ENCODE measurements around the gene EEF1AKMT3.

The EEF1AKMT3 gene

DNA sequence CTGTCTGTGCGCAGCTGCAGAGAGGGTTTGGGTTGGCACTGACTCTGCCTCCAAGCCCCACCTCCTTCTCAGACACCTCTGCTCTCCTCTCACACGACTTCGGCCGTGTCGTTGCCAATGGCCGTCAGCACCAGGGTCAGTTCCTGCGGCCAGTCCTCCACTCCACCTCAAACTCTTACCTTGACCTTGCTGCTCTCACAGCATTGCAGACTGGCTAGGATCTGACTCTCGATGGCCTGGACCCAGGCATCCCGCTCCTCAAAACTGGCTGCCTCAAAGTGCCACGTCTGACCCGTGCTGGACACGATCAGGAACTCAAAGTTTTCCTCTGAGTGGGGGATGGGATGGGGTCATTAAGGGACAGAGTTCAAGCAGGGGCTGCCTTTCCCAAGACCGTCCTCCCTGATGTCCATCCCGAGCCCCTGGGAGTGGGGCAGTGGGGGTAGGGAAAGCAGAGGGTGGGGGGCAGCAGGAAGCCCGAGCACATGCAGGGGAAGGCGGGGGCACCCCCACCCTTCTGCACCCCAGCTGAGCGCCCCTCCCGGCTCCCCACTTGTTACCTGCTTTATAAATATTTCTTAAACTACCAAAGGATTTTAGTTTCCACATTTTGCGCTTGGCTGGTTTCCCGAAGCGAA is 44.5 kb upstream of the EEF1AKMT3 start:
- H3K9me3 ChIP-seq (ENCODE audit: control insufficient read depth in 2 of 2, low read length in 2 of 2): no peaks in the 10 kb centered on the region
- H3K27ac ChIP-seq (ENCODE audit: low read depth in 2 of 2, low read length in 2 of 2): no peak overlapping the region
- peaks cover 10 to 15% of the 10 kb centered on the region in 2 donors for H3K27me3 ChIP-seq (ENCODE audit: control insufficient read depth in 2 of 2, insufficient read depth in 2 of 2, low read length in 2 of 2)
- H3K36me3 ChIP-seq (ENCODE audit: control insufficient read depth in 2 of 2, insufficient read depth in 2 of 2, low read length in 2 of 2): peaks cover 0 to 9% of the 10 kb centered on the region in 2 donors
- H3K9ac ChIP-seq (ENCODE audit: low read depth in 1 of 2, low read length in 2 of 2): no peak overlapping the region
- H3K4me1 ChIP-seq (ENCODE audit: control insufficient read depth in 2 of 2, insufficient read depth in 2 of 2, low read length in 2 of 2): peaks cover 0 to 6% of the 10 kb centered on the region in 2 donors
- H3K4me3 ChIP-seq (ENCODE audit: low read length in 2 of 2): no peak overlapping the region

DNA sequence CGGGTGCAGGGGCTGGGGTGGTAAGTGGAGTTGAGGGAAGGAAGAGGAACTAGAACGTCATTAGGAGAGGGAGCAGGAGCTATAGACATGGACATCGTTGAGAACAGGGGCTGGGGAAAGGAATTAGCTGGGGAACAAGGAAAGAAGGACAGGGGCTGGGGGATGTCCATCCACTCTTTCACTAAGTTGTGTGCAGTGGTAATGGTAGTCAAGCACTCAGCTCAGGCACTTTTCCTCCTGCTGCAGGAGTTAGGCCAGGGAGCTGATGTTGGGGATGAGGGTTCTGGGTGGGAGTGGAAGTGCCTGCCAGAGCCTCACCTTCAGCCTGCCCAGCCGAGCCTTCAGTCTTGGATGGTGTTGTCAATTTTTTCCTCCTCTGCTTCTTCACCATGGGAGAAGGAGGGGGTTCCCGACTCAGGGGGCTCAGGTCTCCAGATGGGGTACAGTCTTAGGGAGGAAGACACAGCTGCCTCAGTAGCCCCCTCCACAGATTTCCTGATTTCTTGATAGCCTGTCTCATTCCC is 43.0 kb upstream of the EEF1AKMT3 start:
- Histone ChIP-seq H3K27ac (ENCODE audit: low read depth in 2 of 2, low read length in 2 of 2) (no peak overlapping the region), H3K36me3 (ENCODE audit: control insufficient read depth in 2 of 2, insufficient read depth in 2 of 2, low read length in 2 of 2) (peaks cover 0 to 9% of the 10 kb centered on the region in 2 donors), H3K27me3 (ENCODE audit: control insufficient read depth in 2 of 2, insufficient read depth in 2 of 2, low read length in 2 of 2) (peaks cover 14 to 23% of the 10 kb centered on the region in 2 donors), H3K9me3 (ENCODE audit: control insufficient read depth in 2 of 2, low read length in 2 of 2) (no peaks in the 10 kb centered on the region), H3K4me1 (ENCODE audit: control insufficient read depth in 2 of 2, insufficient read depth in 2 of 2, low read length in 2 of 2) (peaks cover 0 to 6% of the 10 kb centered on the region in 2 donors), H3K4me3 (ENCODE audit: low read length in 2 of 2) (no peak overlapping the region), H3K9ac (ENCODE audit: low read depth in 1 of 2, low read length in 2 of 2) (no peak overlapping the region)

DNA sequence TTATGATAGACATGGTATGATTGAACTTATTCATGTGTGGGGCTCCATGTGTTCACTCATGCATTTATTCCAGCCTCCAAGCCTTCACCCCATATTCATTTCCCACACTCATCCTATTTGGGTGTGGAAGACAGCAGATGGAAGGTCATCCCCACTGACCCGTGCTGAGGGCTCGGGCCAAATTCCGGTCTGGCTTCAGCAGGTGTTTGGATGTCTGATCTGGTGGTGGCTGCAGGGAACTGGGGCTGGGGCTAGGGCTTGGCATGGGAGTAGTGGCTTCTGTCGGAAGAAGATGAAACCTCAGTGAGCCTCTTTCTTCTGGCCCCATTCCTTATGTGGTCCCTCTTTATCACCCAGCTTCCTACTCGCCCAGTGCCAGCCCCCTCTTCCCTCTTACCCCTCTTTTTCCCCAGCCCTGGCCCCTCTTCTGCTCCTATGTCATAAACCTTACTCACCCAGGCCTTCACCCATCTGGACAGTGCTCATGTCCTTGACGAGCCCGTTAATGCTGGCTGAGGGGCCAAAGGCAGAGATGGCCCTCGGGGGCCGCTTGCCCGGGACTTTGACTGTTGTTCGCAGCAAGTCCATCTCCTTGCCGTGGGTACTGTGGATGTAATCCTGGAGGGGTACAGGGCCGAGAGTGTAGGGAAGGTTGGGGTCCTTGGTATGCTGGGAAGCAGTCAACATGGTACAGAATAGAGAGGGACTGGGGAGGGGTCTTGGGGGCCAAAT is 41.9 kb upstream of the EEF1AKMT3 start:
- Histone ChIP-seq H3K9me3 (ENCODE audit: control insufficient read depth in 2 of 2, low read length in 2 of 2) (no peaks in the 10 kb centered on the region), H3K4me3 (ENCODE audit: low read length in 2 of 2) (no peak overlapping the region), H3K36me3 (ENCODE audit: control insufficient read depth in 2 of 2, insufficient read depth in 2 of 2, low read length in 2 of 2) (peaks cover 0 to 9% of the 10 kb centered on the region in 2 donors), H3K9ac (ENCODE audit: low read depth in 1 of 2, low read length in 2 of 2) (no peak overlapping the region), H3K27me3 (ENCODE audit: control insufficient read depth in 2 of 2, insufficient read depth in 2 of 2, low read length in 2 of 2) (peaks cover 23 to 32% of the 10 kb centered on the region in 2 donors), H3K27ac (ENCODE audit: low read depth in 2 of 2, low read length in 2 of 2) (no peak overlapping the region), H3K4me1 (ENCODE audit: control insufficient read depth in 2 of 2, insufficient read depth in 2 of 2, low read length in 2 of 2) (peaks cover 0 to 6% of the 10 kb centered on the region in 2 donors)

DNA sequence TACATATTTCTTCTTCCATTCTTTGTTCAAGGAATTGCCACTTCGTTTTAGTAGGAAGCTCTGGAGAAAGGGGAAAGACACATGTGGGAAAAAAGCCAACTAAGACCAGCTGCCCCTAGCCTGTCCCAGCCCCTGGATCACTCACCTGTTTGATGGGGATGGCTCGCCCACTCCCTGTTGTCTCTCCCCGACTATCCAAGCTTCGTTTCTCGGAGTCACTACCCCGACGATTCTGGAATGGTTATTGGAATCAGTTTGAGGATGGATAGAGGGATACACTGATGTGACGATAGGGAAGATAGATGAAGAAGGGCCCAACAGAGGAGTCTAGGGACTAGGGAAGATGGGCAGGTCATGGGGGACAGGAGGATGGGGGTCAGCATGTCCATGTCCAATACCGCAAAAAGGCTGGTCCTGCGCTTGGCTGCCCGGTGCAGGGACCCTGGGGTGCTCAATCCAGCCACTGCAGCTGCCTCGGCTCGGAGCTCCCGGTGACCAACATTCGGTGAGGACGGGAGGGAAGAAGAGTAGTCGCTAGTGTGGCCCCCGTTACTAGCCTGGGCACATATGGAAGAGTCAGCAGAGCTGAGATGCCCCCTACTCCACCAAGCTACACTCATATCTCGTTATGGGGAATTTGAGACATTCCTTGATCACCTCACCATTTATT is 40.9 kb upstream of the EEF1AKMT3 start:
- Histone ChIP-seq H3K9ac (ENCODE audit: low read depth in 1 of 2, low read length in 2 of 2) (no peak overlapping the region), H3K36me3 (ENCODE audit: control insufficient read depth in 2 of 2, insufficient read depth in 2 of 2, low read length in 2 of 2) (peaks cover 0 to 9% of the 10 kb centered on the region in 2 donors), H3K27ac (ENCODE audit: low read depth in 2 of 2, low read length in 2 of 2) (no peak overlapping the region), H3K9me3 (ENCODE audit: control insufficient read depth in 2 of 2, low read length in 2 of 2) (no peaks in the 10 kb centered on the region), H3K27me3 (ENCODE audit: control insufficient read depth in 2 of 2, insufficient read depth in 2 of 2, low read length in 2 of 2) (peaks cover 30 to 42% of the 10 kb centered on the region in 2 donors), H3K4me1 (ENCODE audit: control insufficient read depth in 2 of 2, insufficient read depth in 2 of 2, low read length in 2 of 2) (peaks cover 3 to 4% of the 10 kb centered on the region in 2 donors), H3K4me3 (ENCODE audit: low read length in 2 of 2) (no peak overlapping the region)

DNA sequence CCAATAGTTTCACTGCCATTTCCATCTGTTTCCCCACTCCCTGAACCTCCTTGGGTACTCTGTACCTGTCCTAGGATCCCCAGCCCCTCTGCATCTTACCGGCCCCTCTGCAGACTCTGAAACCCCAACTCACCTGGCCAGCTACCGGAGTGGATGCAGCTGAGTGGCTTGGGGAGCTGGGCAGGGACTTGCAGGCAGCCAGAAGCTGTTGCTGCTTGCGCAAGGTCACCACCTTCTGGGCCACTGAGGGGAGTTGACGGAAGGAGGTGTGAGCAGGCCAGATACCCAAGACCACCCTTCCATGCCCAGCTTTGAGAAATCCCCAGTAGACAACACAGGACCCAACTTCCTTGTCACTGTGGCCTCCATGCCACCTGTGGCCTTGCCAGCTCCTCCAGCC is 40.1 kb upstream of the EEF1AKMT3 start:
- peaks cover 36 to 43% of the 10 kb centered on the region in 2 donors for H3K27me3 ChIP-seq (ENCODE audit: control insufficient read depth in 2 of 2, insufficient read depth in 2 of 2, low read length in 2 of 2)

DNA sequence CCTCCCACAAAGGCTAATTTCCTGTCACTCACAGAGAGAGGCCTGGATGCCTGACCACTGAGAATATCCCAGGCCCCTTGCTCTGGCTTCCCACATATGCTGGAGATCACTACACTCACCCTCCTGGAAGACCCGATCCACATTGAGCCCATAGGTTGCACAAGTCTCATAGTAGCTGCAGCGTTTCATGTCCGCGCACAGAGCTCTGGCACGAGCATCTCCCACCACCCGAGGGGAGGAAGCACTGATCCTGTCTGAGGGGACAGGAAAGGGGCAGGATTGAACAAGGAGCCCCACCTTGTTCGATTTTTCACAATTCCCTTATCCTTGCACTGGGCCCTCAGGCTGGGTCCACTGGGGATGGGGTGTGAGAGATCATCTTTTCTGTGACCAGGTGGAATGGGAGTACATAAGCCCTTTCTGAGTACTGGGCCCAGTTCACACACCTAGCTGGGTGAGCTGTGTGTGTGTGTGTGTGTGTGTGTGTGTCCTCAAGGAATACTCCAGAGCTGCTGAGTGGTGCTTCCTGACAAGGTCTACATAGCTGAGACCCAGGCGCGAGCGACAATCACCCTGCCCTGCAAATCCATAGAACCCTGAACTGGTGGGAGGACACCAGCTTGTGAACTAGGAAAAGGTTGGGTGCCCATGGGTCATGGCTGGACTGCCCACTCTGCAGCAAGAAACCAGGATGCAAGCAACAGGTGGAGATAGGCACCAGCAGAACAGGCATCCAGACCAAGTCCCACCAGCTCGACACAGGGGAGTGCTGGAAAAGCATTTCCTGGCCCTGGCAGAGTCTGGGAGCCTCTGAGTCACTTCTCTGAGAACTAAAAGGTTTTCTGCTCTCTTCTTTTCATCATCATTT is 39.5 kb upstream of the EEF1AKMT3 start:
- Histone ChIP-seq H3K27ac (ENCODE audit: low read depth in 2 of 2, low read length in 2 of 2) (no peak overlapping the region), H3K36me3 (ENCODE audit: control insufficient read depth in 2 of 2, insufficient read depth in 2 of 2, low read length in 2 of 2) (peaks cover 0 to 9% of the 10 kb centered on the region in 2 donors), H3K27me3 (ENCODE audit: control insufficient read depth in 2 of 2, insufficient read depth in 2 of 2, low read length in 2 of 2) (peaks cover 31 to 39% of the 10 kb centered on the region in 2 donors), H3K4me1 (ENCODE audit: control insufficient read depth in 2 of 2, insufficient read depth in 2 of 2, low read length in 2 of 2) (peaks cover 0 to 4% of the 10 kb centered on the region in 2 donors), H3K9me3 (ENCODE audit: control insufficient read depth in 2 of 2, low read length in 2 of 2) (no peaks in the 10 kb centered on the region), H3K4me3 (ENCODE audit: low read length in 2 of 2) (no peak overlapping the region), H3K9ac (ENCODE audit: low read depth in 1 of 2, low read length in 2 of 2) (no peak overlapping the region)

More for the DNA sequence above, 40.1 kb upstream of the EEF1AKMT3 start:
- Histone ChIP-seq H3K27ac (ENCODE audit: low read depth in 2 of 2, low read length in 2 of 2) (no peak overlapping the region), H3K4me1 (ENCODE audit: control insufficient read depth in 2 of 2, insufficient read depth in 2 of 2, low read length in 2 of 2) (peaks cover 0 to 3% of the 10 kb centered on the region in 2 donors), H3K9me3 (ENCODE audit: control insufficient read depth in 2 of 2, low read length in 2 of 2) (no peaks in the 10 kb centered on the region), H3K4me3 (ENCODE audit: low read length in 2 of 2) (no peak overlapping the region), H3K9ac (ENCODE audit: low read depth in 1 of 2, low read length in 2 of 2) (no peak overlapping the region), H3K36me3 (ENCODE audit: control insufficient read depth in 2 of 2, insufficient read depth in 2 of 2, low read length in 2 of 2) (peaks cover 0 to 9% of the 10 kb centered on the region in 2 donors)

DNA sequence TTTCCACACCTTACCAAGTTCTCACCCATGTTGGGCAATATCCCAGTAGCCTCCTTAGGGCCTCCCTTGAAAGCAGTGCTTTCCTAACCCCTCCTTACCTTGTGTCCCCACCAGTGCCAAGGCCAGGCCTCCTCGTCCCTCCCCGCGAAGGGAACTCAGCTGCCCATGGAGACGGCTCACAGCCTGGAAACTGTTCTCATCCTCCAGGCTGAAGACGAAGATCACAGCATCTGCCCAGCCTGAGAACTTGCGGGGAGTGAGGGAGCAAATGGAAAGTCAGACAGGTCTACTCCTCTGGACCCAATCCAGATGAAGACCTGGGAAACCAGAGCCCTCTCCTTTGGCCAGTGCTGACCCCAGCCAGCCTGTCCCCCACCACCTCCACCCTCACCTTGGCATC is 38.5 kb upstream of the EEF1AKMT3 start:
- Histone ChIP-seq H3K9me3 (ENCODE audit: control insufficient read depth in 2 of 2, low read length in 2 of 2) (no peaks in the 10 kb centered on the region), H3K27me3 (ENCODE audit: control insufficient read depth in 2 of 2, insufficient read depth in 2 of 2, low read length in 2 of 2) (peaks cover 31 to 41% of the 10 kb centered on the region in 2 donors), H3K9ac (ENCODE audit: low read depth in 1 of 2, low read length in 2 of 2) (no peak overlapping the region), H3K27ac (ENCODE audit: low read depth in 2 of 2, low read length in 2 of 2) (no peak overlapping the region), H3K36me3 (ENCODE audit: control insufficient read depth in 2 of 2, insufficient read depth in 2 of 2, low read length in 2 of 2) (peaks cover 0 to 9% of the 10 kb centered on the region in 2 donors), H3K4me3 (ENCODE audit: low read length in 2 of 2) (no peak overlapping the region), H3K4me1 (ENCODE audit: control insufficient read depth in 2 of 2, insufficient read depth in 2 of 2, low read length in 2 of 2) (peaks cover 0 to 4% of the 10 kb centered on the region in 2 donors)

DNA sequence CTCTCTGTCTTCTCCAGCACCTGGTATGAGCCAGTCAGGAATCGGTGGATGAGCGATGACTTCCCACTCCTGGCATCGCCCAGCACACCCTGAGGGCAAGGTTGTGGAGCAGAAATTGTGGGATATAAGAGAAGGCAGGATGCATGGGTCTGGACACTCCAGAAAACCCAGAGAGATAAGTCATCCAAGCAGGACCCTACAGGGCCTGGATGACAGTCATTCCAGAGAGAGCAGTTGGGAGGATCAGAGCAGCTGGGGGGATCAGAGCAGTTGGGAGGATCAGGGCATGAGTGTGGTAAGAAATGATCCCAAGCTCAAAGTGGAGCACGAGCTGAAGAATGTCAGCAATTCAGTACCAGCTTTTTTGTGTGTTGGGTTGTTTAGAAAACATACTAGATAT is 37.8 kb upstream of the EEF1AKMT3 start:
- Histone ChIP-seq H3K27me3 (ENCODE audit: control insufficient read depth in 2 of 2, insufficient read depth in 2 of 2, low read length in 2 of 2) (peaks cover 38 to 45% of the 10 kb centered on the region in 2 donors), H3K4me1 (ENCODE audit: control insufficient read depth in 2 of 2, insufficient read depth in 2 of 2, low read length in 2 of 2) (peaks cover 0 to 4% of the 10 kb centered on the region in 2 donors), H3K27ac (ENCODE audit: low read depth in 2 of 2, low read length in 2 of 2) (no peak overlapping the region), H3K36me3 (ENCODE audit: control insufficient read depth in 2 of 2, insufficient read depth in 2 of 2, low read length in 2 of 2) (peaks cover 0 to 9% of the 10 kb centered on the region in 2 donors), H3K9ac (ENCODE audit: low read depth in 1 of 2, low read length in 2 of 2) (no peak overlapping the region), H3K9me3 (ENCODE audit: control insufficient read depth in 2 of 2, low read length in 2 of 2) (no peaks in the 10 kb centered on the region), H3K4me3 (ENCODE audit: low read length in 2 of 2) (no peak overlapping the region)

DNA sequence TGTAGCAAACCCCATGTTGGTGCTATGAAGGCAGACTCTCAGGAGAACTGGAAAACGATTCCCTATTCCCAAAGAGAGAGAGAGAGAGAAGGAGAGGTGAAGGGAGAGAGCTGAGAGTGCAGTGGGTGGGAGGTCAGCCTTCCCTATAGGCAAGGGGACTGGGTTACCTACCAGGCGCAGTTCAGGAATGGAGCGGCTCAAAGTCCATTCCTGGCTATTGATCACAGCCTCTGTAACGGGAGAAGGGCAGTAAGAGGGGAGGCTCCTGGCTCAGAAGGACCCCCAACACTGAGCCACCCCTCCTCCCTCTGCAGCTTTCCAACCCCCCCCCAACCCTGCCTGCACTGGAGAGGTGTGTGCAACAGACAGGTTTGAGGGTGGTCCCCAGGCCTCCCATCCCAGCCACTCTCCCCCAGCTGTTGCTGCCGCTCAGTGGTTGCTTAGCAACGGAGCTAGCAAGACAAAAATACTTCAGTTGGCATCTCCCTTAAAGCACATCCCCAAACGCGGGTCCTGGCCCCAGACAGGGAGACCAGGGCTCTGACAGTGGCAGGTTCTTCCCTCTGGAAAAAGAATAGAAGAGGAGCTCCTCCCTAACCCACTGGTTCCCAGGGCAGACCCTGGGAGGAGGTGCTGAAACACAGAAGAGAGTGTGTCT is 37.1 kb upstream of the EEF1AKMT3 start:
- peaks cover 0 to 4% of the 10 kb centered on the region in 2 donors for H3K4me1 ChIP-seq (ENCODE audit: control insufficient read depth in 2 of 2, insufficient read depth in 2 of 2, low read length in 2 of 2)
- H3K9me3 ChIP-seq (ENCODE audit: control insufficient read depth in 2 of 2, low read length in 2 of 2): no peaks in the 10 kb centered on the region
- peaks cover 0 to 7% of the 10 kb centered on the region in 2 donors for H3K36me3 ChIP-seq (ENCODE audit: control insufficient read depth in 2 of 2, insufficient read depth in 2 of 2, low read length in 2 of 2)
- peaks cover 38 to 47% of the 10 kb centered on the region in 2 donors for H3K27me3 ChIP-seq (ENCODE audit: control insufficient read depth in 2 of 2, insufficient read depth in 2 of 2, low read length in 2 of 2)
- no peak overlapping the region for H3K27ac ChIP-seq (ENCODE audit: low read depth in 2 of 2, low read length in 2 of 2)
- no peak overlapping the region for H3K9ac ChIP-seq (ENCODE audit: low read depth in 1 of 2, low read length in 2 of 2)
- H3K4me3 ChIP-seq (ENCODE audit: low read length in 2 of 2): no peak overlapping the region
